Endothelial cell of hepatic sinusoid (primary cell): ENCODE results near the gene TCTN1.

ENCODE experiments used
- in situ Hi-C: cut with HindIII; loops from 2 replicates; pipeline ENCODE4 v1.10.0; 2017; ENCODE audit warnings: low sequenced_read_pairs

TCTN1 gene

GRCh38 chr12:110677206-110677911 is 63.4 kb downstream of the TCTN1 start:
- in situ Hi-C loops = loop anchor here (5.0 kb wide), 1 partner anchor 50 kb away; no protein-coding TSS in a partner anchor

- in situ Hi-C loops = loop anchor here (5.0 kb wide), 1 partner anchor 51 kb away; no protein-coding TSS in a partner anchor
Measured at GRCh38 chr12:110677982-110678381, 64.1 kb downstream of the TCTN1 start.

- in situ Hi-C loops = loop anchor here (5.0 kb wide), 1 partner anchor 52 kb away; no protein-coding TSS in a partner anchor
Measured at GRCh38 chr12:110679201-110679600, 65.3 kb downstream of the TCTN1 start.

- in situ Hi-C loops = no loop called here
Measured at GRCh38 chr12:110680032-110680431, 66.1 kb downstream of the TCTN1 start.

- in situ Hi-C loops = no loop called here
Measured at GRCh38 chr12:110683888-110684287, 70.0 kb downstream of the TCTN1 start.

- in situ Hi-C loops = no loop called here
Measured at GRCh38 chr12:110684312-110684836, 70.4 kb downstream of the TCTN1 start.

GRCh38 chr12:110686294-110686903 is 72.5 kb downstream of the TCTN1 start:
- in situ Hi-C loops = no loop called here

- in situ Hi-C loops = no loop called here
Measured at GRCh38 chr12:110687396-110688169, 73.7 kb downstream of the TCTN1 start.

GRCh38 chr12:110688446-110689280 is 74.7 kb downstream of the TCTN1 start, which contains the start of gene HVCN1:
TSS of gene HVCN1 (minus strand) at chr12:110689115. CDS start at chr12:110683245, 5,870 bp downstream.
- in situ Hi-C loops = no loop called here

GRCh38 chr12:110689281-110690126 is 75.6 kb downstream of the TCTN1 start:
- in situ Hi-C loops = no loop called here

GRCh38 chr12:110690127-110690430 is 76.2 kb downstream of the TCTN1 start:
- in situ Hi-C loops = no loop called here

- in situ Hi-C loops = no loop called here
Measured at GRCh38 chr12:110693731-110694130, 79.8 kb downstream of the TCTN1 start.

GRCh38 chr12:110694330-110694901 is 80.5 kb downstream of the TCTN1 start:
- in situ Hi-C loops = no loop called here

GRCh38 chr12:110696283-110696682 is 82.4 kb downstream of the TCTN1 start:
- in situ Hi-C loops = no loop called here

- in situ Hi-C loops = no loop called here
Measured at GRCh38 chr12:110697236-110697635, 83.3 kb downstream of the TCTN1 start.

GRCh38 chr12:110698171-110698902 is 84.4 kb downstream of the TCTN1 start:
- in situ Hi-C loops = no loop called here
